NCI-H1105 (cell line): ENCODE data around the gene TMEM163.
"Not testable (repeated sequence)": the region's sequence is repeated elsewhere in the genome, so short reads cannot be mapped to it uniquely, and the experiment has no call there.

Experiments used
- DNase-seq: peaks from one replicate; lab custom pipeline; 2025; lab: John Stamatoyannopoulos, UW

Gene TMEM163

DNA sequence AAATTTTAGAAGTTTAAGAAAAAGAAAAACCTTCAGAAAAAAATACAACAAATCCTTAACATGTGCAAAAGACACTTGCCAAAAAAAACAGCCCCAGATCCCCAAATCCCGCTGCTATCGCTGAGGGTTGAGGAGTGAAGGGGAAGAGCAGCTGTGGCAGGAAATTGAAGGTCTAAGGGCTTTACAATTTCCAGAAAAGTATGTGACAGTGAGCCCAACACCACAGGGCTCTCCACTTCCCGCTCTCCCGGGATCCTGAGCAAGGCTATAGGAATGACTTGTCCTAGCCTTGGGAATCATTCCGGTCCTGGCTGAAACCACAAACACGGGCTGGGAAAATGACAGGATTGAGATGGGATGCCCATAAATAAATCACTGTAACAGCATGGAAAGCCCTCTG, 191.4 kb downstream of the TMEM163 start:
- DNase-seq, result no peak

DNA sequence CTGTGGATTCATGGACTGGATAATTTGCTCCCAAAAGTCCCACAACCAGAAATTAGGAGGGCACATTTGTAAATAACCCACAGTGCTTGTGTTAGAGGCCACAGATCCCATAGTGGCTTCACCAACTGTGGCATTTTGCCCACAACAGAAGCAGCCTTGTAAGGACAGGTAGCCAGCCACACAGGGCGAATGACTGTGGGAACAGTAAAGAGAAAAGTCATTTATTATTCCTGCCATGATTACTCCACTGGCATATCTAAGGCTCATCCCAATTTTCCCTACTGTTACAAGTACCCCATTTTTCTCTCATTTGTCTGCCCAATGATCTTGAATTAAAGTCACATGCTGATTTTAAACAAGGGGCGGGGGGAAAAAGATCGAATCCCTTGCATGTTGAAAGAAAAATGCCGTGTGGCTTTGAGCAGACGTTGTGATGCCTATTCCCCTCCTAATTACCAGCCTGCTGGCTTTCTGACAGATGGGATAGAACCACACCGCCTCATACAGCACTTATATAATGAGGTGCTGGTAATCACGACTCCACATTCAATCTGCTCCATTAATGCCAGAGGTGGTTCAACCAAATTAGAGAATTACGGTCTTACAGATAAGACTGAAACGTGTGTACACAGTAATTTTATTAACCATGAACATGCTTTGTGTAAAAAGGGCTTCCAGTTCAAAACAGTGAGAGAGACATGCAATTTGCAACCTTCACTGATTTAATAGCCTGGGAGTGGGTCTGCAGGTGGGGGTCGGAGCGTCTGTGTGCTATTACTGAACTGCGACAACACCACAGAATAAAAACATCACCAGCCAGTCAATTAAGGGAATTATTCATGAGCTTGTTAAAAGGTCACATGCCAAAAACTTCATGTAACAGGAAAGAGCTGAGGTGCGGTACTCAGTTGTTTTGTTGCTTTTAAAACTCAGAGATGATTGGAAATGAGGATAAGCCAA, 196.0 kb downstream of the TMEM163 start:
- peak; percentile 66 for DNase-seq

DNA sequence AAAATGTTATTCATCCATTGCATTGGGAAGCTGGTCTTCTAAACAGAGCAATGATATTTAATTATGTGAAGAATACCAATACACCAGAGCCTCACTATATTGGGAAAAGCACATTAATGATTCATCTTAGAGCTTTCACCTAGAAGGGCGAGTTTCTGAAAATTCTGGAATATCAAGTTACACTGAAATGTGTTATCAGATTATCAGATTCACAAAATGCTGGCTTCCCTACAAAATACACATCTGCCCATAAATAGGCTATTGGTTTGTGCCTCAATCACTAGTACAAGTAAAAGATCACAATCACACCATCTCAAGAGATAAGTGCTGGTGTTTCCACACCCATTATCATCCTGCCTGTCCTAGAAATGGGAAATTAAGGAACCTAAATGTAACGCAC, 200.7 kb downstream of the TMEM163 start:
- DNase-seq, result no peak

DNA sequence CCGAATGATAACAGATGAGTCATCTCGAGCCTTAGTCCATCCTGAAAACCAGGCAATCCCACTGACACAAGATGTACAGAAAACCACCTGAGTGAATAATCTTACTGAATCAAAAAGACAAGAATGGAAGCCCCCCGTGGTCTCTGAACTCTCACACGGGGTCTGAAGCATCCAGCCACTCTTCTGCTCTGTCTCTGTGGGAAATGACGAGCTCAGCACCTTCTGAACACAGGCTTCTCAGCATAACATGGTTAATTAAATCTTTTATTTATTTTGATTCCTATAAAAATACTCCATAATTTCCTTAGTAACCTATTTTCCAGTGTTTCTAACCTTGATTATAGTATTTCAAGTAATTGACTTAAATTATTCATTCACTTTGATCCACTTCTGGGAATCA, 203.7 kb downstream of the TMEM163 start:
- no peak for DNase-seq

DNA sequence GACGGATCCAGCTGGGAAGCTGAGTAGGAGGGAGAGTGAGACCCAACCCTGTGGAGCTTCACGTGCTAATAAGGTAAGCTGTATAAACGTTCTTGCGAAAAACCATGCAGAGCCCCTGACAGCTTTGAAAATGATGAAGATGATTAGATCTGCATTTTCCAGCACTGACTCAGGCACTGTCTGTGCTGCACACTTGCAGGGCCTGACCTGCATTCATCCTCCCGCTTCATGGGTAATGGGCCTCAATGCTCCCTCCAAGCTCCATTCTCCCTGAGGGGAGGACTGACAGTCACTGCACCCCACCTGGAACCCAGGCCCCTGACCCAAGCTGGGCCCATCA, 205.4 kb downstream of the TMEM163 start:
- no peak for DNase-seq

DNA sequence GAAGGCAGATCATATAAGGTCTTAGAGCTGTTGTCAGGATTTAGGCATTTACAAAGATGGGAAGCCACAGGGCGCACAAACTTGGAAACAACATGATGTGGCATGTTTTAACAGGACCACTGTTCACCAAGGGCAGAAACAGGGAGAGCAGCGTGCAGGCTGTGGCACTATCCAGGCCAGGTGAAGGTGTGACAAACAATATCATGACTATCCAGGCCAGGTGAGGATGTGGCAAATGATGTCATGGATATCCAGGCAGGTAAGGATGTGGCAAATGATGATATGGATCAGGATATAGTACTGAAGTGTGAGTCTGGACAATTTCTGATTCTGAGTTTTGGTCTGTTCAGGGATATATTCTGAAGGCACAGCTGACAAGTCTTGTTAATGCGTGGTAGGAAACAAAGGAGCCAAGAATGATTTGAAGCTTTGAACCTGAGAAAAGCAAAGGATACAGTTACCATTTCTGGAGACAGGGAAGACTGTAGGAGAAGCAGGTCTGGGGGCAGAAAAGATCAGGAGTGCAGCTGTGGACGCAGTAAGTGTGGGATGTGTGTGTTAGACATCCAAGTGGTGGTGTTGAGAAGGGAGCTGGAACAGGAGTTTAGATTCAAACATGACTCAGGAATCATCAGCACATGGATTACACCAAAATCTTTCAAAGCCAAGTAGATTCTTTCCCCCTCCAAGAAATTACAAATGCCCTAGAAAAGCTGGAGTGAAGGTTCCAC, 205.9 kb downstream of the TMEM163 start:
- DNase-seq, result no peak

DNA sequence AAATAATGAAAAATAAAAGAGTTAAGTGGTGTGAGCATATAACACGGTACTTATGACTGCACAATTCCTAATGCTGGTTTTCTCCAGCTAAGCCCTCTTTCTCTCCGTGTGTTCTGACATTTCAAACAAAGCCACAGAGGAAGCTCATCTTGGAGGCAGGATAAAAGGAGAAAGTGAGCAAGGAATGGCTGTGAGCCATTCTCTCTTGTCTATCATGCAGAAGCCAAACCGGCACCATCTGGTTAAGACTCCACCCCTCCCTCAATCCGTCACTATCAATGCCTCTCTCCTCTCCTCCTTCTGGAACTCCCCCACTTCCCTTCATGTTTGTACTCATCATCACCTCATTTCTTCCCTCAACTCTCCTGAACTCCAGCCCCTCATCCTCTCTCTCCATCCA, 210.4 kb downstream of the TMEM163 start:
- DNase-seq, result peak; percentile 62

DNA sequence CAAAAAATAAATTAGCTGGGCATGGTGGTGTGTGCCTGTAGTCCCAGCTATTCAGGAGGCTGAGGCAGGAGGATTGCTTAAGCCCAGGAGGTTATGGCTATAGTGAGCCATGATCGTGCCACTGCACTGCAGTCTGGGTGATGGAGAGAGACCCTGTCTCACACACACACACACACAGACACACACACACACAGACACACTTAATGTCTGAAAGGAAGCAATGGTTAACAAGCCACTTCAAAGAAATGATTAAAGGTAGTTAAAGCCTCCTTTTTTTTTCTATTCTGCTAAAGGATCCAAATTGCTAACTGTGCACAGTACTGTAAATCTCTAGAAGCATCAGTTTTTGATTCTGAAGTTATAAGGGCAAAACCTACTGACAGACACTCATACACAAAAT, 211.1 kb downstream of the TMEM163 start:
- no peak for DNase-seq

DNA sequence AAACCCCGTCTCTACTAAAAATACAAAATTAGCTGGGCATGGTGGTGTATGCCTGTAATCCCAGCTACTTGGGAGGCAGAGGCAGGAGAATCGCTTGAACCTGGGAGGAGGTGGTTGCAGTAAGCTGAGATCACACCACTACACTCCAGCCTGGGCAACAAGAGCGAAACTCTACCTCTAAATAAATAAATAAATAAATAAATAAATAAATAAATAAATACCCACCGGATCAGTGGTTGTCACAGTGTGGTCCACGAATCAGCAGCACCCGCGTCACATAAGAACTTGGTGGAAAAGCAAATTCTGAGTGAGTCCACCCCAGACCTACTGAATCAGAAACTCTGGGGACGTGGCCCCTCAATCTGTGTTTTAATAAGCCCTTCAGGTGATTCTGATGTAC, 211.6 kb downstream of the TMEM163 start:
- DNase-seq, result not testable (repeated sequence)

DNA sequence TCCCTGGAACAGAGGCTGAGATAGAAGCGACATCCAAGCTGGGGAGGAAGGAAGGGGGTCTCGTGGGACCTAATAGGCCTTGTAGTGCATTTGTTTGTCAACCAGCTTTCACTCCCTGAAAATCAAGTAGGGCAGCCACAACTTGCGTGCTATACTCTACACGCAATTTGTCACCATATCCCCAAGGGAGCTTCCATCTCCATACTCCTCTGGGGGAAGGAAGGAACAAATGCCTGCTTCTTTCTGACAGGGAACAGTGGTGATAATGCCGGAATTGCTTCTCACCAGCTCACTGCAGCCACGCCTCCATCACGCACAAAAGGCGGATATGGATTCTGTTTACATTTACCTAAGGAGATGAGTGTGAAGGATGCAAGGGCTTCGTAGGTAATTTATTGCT, 213.4 kb downstream of the TMEM163 start:
- DNase-seq, result no peak

DNA sequence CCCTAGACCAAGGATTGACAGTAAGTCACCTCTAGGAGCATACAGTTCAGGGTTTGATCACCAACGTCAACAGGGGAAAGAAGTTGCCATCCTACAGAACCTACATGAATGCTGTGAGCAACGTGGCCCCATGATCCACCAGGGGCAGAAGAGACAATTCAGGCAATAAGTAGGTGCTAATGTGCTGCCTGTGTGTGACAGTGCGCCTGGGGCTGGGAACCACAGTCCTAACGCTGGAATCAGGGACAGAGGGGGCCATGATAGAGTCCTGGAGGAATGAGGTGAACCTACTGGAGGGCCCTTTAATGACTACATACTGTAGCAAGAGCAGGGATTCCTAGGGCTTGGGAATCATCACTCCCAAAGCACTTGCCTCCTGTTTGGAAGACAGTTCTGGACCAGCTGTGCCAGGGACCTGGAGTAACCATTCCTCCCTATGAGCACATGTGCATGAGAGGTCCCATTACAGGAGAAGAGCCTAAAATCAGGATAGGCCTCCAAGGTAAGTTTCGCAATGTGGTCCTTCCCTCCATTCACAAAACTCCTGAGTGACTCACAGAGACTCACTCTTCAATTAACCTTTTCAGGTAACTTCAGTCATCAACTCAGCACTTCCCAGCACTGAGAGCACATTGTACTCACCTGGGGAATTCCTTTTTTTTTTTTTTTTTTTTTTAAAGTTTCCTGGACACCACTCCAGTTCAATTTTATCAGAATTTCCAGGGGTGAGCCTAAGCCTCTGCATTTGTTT, 214.0 kb downstream of the TMEM163 start:
- no peak for DNase-seq

DNA sequence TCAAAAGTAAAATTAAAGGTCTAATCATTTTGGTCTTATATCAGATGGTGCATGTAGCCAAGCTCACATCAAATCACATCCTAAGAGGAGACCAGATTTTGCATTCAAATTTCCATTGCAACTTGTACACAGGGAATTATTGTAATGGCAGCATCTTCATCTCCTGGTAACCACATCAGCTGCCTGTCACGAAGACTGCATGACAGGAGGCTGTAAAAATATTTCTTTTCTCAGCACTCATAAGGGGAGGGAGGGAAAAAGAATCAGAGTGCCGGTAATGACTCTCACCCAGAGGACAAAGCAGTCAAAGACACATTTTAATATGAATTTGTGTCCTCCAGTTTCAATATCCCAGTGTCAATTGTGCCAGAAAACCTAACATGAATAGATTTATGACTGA, 216.7 kb downstream of the TMEM163 start:
- DNase-seq, result no peak

DNA sequence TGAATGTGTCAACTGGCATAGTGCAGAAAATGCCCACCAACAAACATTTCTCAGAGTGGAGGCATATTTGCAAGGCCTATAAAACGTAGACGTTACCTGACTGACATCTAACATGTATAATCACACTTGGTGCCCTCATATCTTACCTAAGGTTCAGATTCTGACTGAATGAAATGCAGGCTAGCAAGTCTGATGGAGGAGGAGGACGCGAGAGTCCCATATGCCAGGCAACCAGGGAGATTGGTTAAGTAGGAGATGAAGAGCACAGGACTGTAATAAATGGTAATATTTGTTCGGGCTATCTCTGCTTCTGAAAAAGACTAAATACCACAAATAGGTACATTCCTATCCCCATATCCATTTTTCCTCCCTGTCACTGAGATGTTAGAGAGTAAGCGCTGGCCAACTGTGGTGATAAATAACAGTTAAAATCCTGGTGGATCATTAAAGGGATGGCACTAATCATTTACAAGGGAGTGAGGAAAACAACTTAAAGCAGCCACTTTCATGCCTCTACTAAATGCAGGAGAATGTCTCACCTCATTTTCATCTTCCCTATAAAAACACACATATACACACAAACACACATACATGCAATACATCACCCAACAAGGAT, 217.2 kb downstream of the TMEM163 start:
- DNase-seq, result no peak

DNA sequence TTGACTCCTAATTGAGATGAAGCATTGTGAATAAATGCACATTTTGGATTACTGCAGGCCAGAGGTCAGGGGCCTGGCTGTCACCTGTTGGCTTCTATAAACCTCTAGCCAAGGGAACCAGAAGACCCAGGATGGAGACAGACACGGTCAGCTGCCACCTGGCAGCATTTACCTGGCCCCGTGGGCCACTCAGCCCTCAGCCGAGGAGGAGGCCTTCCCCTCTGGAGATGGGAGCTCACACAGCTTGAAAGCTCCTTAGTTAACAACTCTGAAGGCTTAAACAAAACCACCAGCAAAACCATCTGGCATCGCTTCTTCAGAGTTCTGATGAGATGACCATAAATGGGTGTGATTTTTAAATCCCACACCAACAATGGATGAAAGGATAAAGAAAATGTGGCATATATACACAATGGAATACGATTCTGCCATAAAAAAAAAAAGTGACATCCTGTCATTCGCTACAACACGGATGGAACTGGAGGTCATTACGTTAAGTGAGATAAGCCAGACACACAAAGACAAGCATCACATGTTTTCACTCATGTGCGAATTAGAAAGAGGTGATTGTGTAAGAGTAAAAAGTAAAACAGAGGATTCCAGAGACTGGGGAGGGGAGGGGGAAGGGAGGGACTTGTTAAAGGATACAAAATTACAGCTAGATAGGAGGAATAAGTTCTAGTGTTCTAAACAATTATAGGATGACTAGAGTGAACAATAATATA, 218.4 kb downstream of the TMEM163 start:
- no peak for DNase-seq

DNA sequence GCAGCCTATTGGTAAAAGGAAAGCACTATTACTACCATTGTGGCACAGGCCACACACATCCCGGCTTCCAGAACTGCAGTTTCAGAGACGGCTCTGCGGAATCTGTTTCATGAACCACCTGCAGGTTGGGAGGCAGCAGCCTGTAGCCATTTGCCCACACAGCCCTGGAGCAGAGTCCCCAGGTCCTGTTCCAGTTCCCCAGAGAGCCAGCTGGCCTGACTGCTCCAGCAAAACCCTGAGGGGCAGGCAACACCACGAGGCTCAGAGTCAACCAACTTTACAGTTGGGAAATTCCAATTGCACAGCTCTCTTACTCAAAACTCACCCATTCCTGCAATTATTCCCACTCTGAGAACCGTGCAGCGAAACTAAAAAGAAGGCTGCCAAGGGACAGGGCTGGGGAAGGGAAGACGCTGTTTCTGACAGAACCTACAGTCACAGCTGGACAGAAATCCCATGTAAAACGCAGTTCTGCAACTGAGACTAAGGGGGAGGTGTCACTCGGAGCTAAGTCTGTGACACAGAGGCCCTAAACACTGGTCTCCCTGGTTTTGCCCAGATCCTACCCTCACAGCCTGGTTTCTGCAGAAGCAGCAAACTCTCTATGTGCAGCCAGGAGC, 219.4 kb downstream of the TMEM163 start:
- DNase-seq, result no peak

DNA sequence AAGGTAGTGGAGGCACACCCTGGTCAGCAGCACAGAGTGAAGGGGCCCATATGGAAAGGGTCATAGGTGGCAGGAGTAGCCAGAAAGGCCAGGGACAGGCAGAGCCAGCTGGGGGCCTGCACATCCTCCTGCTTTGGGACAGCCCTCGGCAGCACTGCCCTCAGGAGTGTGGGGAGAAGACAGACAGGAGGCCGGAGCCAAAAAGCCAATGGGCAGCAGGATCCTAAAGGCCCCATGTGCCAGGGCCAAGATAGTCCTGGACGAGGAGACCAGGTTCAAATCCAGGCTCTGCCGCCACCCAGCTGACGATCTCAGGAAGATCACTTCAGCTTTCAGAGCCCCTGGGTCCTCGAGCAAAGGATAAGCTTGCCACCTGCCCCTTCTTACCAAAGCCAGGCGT, 220.1 kb downstream of the TMEM163 start:
- DNase-seq, result no peak

DNA sequence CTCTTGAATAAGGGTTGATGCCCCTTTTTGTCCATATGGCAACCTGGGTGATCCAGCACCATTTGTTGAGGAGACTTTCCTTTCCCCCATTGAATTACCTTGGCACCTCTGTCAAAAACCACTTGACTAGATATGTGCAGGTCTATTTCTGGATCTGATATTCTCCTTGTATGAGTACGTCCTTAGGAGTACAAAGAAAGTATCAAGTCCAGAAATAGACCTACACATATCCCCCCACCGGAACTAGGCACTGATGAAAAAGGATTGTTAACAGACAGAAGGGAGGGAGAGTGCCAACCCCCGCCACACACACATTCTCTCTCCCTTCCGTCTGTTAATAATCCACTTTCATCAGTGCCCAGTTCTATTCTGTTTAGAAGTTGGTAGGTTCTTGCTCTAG, 225.0 kb downstream of the TMEM163 start:
- no peak for DNase-seq

DNA sequence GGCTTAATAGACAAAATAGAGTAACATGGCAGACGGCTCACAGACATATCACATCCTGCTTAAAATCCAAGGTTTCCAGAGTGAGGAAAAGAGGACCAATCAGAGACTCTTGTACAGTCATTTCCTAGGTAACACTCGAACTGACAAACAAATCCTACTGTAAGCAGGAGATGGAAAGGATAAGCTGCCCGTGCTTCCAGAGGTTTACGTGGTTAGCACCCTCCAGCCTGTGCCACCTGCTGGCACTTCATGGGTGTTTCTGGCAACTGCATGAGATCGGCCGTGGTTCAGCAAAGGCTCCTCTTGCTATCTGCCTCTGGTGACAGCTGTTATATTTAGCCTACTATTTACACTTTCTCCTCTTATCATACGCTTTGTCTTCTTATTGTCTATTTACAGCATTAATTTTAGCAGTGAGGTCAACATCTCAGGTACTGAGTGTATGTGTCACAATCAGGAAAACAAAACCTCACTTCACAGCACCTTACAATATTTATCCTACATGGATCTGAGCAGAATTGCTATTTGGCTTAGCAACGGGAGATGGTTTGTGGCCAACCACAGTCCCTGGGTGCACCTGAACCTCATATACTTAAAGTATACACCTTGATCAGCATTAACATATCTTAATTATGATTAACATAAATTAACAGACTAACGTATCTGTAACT, 226.9 kb downstream of the TMEM163 start:
- DNase-seq, result peak; percentile 85

DNA sequence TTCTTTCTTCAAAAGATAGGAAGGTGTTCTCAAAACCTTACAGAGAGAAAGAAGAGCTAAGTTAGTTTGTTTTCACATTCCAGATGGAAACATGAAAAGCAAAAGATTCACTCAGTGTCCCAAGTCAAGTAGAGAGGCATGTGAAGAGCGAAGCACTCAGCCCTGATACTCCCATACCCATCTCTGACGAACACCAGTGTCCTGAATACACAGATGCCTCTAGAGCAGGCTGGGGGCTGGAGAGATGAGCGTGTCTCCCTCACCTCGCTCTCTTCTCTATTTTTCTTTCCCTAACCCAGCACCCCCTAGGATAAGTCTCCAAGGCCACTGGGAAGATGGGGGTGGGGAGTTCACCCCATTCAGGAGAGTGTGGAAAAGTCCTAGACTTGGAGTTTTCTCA, 227.8 kb downstream of the TMEM163 start:
- DNase-seq, result no peak

DNA sequence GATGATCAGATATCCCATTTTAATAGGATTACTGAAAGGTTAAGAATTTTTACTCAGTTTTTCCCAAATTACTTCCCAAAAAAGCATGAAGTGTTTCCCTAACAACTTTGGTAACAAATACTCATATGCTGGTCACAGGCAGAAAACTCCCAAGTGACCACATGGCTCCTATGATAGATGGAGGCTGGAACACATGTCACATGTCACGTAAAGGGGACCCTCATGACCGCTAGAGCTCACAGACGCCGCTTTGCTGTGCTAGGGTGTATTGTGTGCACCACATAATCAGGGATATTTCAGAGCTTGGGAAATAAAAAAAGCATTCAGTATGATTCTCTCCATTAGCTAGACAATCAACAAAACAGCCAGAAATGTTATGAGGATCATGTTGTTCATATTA, 228.2 kb downstream of the TMEM163 start:
- no peak for DNase-seq
